CD4-positive, alpha-beta T cell treated with Interleukin-15 for 4 hours (primary cell): ENCODE measurements around the gene DTX4.

Experiments used
- DNase-seq: peaks from one replicate; pipeline ENCODE4 v3.0.0-alpha.2; 2020; ENCODE audit warnings: low spot score

DTX4 gene

GRCh38 chr11:59173080-59173963, 1.4 kb downstream of the DTX4 start:
- no peak for DNase-seq

GRCh38 chr11:59173964-59174663, 2.2 kb downstream of the DTX4 start:
- no peak for DNase-seq

GRCh38 chr11:59174664-59175033, 2.7 kb downstream of the DTX4 start:
- DNase-seq, result no peak

- no peak for DNase-seq
Measured at GRCh38 chr11:59175091-59175501, 3.2 kb downstream of the DTX4 start.

DNA sequence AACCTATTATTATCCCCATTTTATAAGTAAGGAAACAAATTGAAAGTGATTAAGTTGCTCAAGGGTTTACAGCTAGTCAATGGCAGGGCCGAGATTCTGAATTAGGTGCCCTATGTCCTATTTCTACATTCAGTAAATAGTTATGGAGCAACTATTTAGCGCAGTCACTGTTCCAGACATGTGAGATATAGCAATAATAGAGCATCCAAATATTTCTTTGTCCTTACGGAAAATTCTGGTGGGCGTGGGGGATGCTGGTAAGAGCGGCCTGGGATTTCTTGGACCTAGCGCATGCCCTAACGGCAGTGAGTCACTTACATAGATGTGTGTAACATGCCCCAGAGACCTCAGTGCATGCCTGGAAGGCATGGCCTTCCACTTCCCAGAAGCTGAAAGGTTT, 4.4 kb downstream of the DTX4 start:
- DNase-seq, result no peak

DNA sequence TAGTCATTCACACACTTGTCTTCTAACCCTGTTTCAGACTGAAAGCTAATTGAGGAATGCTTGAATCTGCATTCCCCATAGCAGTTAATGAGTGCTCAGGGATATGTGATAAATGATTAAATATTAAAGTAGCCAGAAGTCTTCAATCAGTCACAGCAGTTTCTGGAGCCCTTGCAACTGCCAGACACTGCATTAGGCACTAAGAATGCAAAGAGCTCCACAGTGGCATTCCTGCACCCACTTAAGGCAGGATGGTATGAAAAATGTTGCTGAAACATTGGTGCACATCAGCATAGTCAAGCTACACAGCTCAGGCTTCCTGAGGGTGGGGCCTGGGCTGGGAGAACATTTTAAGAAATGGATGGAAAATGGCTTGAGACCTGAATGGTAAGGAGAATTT, 6.5 kb downstream of the DTX4 start:
- DNase-seq, result no peak

DNA sequence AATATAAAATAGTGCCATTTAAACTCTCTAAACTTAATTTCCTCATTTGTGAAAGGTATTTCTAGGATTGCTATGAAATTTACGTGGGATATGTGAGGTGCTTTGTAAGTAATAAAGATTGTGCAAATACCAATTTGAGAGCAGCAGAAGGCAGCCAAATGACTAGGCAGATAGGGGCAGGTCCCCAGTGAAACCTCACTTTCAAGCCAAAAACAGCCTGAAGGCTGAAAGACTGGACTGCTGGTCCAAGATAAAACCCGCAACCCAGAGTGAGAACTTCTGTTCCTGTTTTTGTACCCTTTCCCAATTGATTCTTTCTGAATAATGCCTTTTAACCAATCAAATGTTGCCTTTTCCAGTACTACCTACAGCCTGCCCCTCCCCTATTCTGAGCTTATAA, 7.2 kb downstream of the DTX4 start:
- no peak for DNase-seq

DNA sequence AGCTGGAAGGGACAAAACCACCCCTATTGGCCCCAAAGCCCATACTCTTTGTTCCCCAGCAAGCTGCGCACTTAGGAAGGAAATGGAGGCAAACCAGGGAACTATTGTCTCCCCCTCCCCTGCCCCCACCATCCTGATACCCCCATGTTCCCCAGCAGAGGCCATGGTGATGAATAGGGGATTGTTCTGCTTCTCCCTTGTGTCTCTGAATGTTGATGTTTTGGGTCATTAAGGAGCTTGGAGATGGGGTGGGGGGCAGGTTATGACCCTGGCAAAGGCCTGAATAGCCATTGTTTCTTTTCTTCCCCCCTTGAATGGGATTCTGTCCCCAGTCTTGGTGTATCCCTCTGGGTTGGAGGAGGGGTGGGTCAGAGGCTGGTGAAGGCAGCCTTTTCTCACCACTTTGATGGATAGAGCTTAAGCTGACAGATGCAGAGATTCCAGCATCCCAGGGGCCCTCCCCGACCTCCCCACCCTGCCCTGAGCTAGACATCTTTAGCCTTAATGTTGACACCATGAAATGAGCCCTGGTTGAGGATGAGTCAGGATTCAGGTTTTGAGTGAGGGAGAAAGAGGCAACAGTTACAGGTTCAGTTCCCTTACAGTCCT, 8.3 kb downstream of the DTX4 start:
- no peak for DNase-seq

DNA sequence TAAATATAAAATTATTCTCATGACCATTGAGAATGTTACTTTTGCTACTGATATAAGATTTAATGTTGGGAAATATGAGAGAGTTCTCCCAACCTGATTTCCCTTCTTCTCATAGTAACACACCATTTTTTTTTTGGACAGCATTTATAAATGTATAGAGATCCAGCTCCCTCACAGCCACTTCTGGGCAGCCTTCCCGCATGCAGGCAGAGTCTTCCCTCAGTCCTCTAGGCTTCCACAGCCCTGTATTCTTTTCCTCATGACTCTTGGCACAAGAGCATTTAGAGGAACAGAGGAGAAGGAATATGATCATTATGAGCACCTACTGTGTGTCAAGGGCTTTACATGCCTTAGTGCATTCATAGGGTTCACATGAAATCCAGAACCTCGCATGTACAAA, 9.0 kb downstream of the DTX4 start:
- DNase-seq, result no peak

DNA sequence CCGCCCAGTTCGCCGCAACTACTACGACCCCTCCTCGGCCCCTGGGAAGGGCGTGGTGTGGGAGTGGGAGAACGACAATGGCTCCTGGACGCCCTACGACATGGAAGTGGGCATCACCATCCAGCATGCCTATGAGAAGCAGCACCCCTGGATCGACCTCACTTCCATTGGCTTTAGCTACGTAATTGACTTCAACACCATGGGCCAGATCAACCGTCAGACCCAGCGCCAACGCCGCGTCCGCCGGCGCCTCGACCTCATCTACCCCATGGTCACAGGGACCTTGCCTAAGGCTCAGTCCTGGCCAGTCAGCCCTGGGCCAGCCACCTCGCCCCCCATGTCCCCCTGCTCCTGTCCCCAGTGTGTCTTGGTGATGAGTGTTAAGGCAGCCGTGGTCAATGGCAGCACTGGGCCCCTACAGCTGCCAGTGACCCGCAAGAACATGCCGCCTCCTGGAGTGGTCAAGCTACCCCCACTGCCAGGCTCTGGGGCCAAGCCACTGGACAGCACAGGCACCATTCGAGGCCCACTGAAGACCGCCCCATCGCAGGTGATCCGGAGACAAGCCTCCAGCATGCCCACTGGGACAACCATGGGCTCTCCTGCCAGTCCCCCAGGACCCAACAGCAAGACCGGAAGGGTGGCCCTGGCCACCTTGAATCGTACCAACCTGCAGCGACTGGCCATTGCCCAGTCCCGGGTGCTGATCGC, 10.0 kb downstream of the DTX4 start:
- no peak for DNase-seq

DNA sequence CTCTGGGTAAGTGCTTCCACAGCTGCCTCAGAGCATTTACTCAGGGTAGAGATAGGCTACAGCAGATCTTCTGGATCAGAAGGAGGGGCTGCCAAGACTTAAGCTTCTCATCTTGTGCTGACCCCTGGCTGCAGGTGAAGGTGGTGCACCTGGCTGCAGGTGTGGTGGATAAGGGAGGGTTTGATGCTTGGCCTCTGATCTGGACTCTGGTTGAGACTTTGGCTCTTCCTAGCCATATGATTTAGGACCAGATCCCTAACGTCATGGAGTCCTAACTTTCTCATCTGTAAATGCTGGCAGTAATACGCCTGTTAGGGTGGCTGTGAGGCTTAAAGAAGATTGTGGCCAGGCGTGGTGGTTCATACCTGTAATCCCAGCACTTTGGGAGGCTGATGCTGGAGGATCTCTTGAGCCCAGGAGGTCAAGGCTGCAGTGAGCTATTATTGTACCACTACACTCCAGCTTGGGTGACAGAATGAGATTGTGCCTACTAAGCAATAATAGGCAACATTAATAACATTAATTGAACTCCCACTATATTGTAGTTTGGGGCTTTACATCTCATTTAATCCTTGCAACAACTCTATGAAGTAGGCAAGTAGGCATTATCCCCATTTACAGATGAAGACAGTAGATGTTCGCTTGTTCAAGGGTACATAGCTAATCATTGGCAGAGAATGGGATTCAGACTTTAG, 10.7 kb downstream of the DTX4 start:
- DNase-seq, result no peak

GRCh38 chr11:59183771-59184170, 11.8 kb downstream of the DTX4 start:
- DNase-seq, result no peak

- DNase-seq, result no peak
Measured at GRCh38 chr11:59184691-59185339, 12.9 kb downstream of the DTX4 start.

GRCh38 chr11:59185386-59185945, 13.5 kb downstream of the DTX4 start:
- DNase-seq, result no peak

DNA sequence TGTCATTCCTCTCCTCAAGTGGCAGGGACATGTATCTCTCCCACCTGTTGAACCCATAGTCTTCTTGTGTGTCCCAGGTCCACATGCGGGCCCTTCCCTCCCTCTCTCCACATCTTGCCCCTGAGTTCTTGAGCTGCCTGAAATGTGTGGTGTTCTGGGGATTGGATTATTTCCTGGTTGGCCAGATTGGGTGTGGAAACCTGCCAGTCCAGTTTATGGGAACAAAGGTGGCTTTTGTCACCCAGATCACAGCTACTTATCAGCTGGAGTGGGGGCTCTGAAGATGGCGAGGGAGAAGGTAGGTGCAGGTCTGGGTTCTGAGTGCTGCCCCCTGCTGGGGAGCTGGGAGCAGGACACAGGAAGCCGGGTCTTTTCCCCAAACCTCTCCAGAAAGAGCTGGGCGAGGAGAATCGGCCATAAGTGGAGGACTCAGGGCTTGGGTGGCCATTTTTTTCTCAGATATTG, 14.2 kb downstream of the DTX4 start:
- peak; percentile 39 for DNase-seq

- DNase-seq, result no peak
Measured at GRCh38 chr11:59187035-59187434, 15.1 kb downstream of the DTX4 start.

DNA sequence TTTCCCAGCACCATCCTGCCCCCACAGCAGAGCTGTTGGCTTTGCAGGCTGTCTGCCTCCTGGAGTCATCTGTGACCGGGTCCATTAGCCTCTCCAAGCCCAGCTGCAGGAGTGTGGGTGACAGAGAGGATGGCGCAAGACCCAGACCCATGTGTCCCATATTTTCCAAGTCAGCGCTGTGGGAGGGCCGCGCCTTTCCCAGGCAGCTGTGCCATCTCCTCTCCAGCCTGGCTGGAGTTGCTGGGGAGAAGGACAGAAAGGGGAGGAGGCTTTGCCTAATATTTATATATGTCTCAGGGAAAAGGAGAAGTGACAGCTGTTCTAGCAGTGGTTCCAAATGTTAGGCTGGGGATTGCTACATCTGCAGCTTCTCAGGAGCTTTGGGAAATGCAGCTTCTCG, 15.7 kb downstream of the DTX4 start:
- no peak for DNase-seq

DNA sequence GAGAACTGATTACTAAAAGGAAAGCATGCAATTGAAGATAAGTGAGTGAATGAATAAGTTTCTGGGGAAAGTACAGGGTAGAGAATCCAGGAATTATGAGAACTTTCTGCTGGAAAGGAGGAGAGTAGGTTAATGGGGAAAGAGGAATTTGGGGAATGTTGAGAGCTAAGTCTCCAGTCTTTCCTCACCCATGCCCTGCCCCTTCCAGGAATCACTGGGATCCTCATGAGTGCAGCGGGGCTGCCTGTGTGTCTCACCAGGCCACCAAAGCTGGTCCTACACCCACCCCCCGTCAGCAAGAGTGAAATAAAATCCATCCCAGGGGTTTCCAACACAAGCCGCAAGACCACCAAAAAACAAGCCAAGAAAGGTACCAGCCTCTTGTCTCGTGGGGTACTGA, 17.0 kb downstream of the DTX4 start:
- DNase-seq, result no peak

GRCh38 chr11:59189986-59190385, 18.1 kb downstream of the DTX4 start:
- DNase-seq, result no peak

GRCh38 chr11:59191095-59191494, 19.2 kb downstream of the DTX4 start:
- DNase-seq, result no peak

GRCh38 chr11:59191890-59192289, 20.0 kb downstream of the DTX4 start:
- DNase-seq, result no peak
